Kidney (tissue), 14 donors: ENCODE data around the gene REC114. TPM values are rescaled to one million over a fixed set of nuclear protein-coding genes. Genes with fewer than 3 reads are reported as not detected.

Experiments used
- DNase-seq, 5 donors: peaks; one replicate each; pipeline ENCODE4 v3.0.0-alpha.2; 2013 to 2020
- FAIRE-seq: peaks from 2 replicates; lab custom pipeline; 2012; peaks lifted over from hg19 to GRCh38; lab: Jason Lieb, UNC
- H3K27ac ChIP-seq, 2 donors: one replicate each; pipeline ENCODE4 v1.7.0; 2013; ENCODE audit warnings: low read depth in 2 of 2, low read length in 2 of 2, inconsistent platforms in 1 of 2
- H3K27me3 ChIP-seq: one replicate; pipeline ENCODE4 v1.7.1; 2013; ENCODE audit warnings: low read length, inconsistent platforms; ENCODE audit not compliant: control insufficient read depth, insufficient read depth
- H3K36me3 ChIP-seq, 3 donors: one replicate each; pipeline versions ENCODE4 v1.7.0 to v1.7.1; 2013; ENCODE audit warnings: low read length in 3 of 3, control low read depth in 1 of 3, inconsistent platforms in 1 of 3; ENCODE audit not compliant: insufficient read depth in 3 of 3, control insufficient read depth in 2 of 3
- H3K4me1 ChIP-seq, 3 donors: one replicate each; pipeline versions ENCODE4 v1.7.0 to v1.7.1; 2013; ENCODE audit warnings: low read length in 3 of 3, inconsistent platforms in 1 of 3, low read depth in 1 of 3; ENCODE audit not compliant: control insufficient read depth in 2 of 3, insufficient read depth in 2 of 3
- H3K4me3 ChIP-seq, 3 donors: one replicate each; pipeline versions ENCODE4 v1.7.0 to v1.8.1; 2013; ENCODE audit warnings: low read length in 3 of 3, control low read depth in 1 of 3, inconsistent platforms in 1 of 3
- H3K9ac ChIP-seq, 3 donors: one replicate each; pipeline versions ENCODE4 v1.7.0 to v1.7.1; 2013; ENCODE audit warnings: low read length in 3 of 3, control low read depth in 1 of 3, inconsistent platforms in 1 of 3
- H3K9me3 ChIP-seq, 3 donors: one replicate each; pipeline versions ENCODE4 v1.7.0 to v1.7.1; 2013; ENCODE audit warnings: low read length in 3 of 3, control low read depth in 1 of 3, inconsistent platforms in 1 of 3; ENCODE audit not compliant: control insufficient read depth in 2 of 3, insufficient read depth in 1 of 3
- CTCF ChIP-seq: IDR thresholded peaks from 3 replicates; pipeline ENCODE4 v1.5.1; 2012; ENCODE audit warnings: mild to moderate bottlenecking, moderate library complexity, borderline replicate concordance; ENCODE audit not compliant: insufficient read depth; ENCODE audit errors: extremely low read depth
- intact Hi-C: fragments of 100-400 bp; cut with DNase I; formaldehyde crosslinking; loops from one replicate; pipeline ENCODE4 v1.11.1; 2022
- polyA plus RNA-seq: library from polyadenylated mRNA; stranded (reverse); fragments of 350-450 nt; fragmentation: Illumina TruSeq; extraction: RNeasy Lipid Tissue Mini Kit (QIAGEN cat#74804); gene quantifications from one replicate; pipeline ENCODE4 v1.2.3, GENCODE V29; 2014; ENCODE audit warnings: low read depth, low replicate concordance; ENCODE audit not compliant: insufficient read depth
- total RNA-seq: library from RNA; stranded (reverse); fragmentation: NEBNext Ultra II Directional; extraction: Animal tissue kit (Norgen Biotek cat#: 25700); gene quantifications from one replicate; pipeline ENCODE4 v1.2.1, GENCODE V29; 2021
- donor health status: control.
- donor health status: control.
- donor health status: control.
- donor health status: control.
- donor health status: control.
- donor health status: DM: yes; HTN: yes; CAD: no.
- donor health status: Normal renal cell carcinoma (clear cell type).

Gene REC114
- total and polyA plus RNA-seq, 2 donors from 2014 or later, result not detected

GRCh38 chr15:73568564-73569280 is 125.8 kb downstream of the REC114 start:
- Histone ChIP-seq H3K27me3 (no peaks in the 10 kb centered on the region), H3K36me3 (peaks cover 10 to 44% (median 15%) of the 10 kb centered on the region in 3 donors), H3K9me3 (no peaks in the 10 kb centered on the region), H3K4me1 (peaks cover 3 to 7% (median 7%) of the 10 kb centered on the region in 3 donors), H3K27ac (no peak overlapping the region), H3K9ac (no peak overlapping the region), H3K4me3 (no peak overlapping the region)
- FAIRE-seq (no peak), DNase-seq (peak in 4 of 5 donors; percentile 25 to 46 (median 33))
- TF ChIP-seq CTCF, result no peak
- intact Hi-C loops, result loop anchor here (10.0 kb wide), 1 partner anchor 66 kb away; the partner anchor contains the start of gene NPTN

GRCh38 chr15:73569361-73569760 is 126.4 kb downstream of the REC114 start:
- Histone ChIP-seq H3K9me3 (no peaks in the 10 kb centered on the region), H3K9ac (no peak overlapping the region), H3K27ac (no peak overlapping the region), H3K36me3 (peaks cover 10 to 44% (median 14%) of the 10 kb centered on the region in 3 donors), H3K4me1 (peaks cover 3 to 9% (median 7%) of the 10 kb centered on the region in 3 donors), H3K27me3 (no peaks in the 10 kb centered on the region), H3K4me3 (no peak overlapping the region)
- DNase-seq, result no peak
- TF ChIP-seq CTCF, result no peak
- intact Hi-C loops, result loop anchor here (10.0 kb wide), 1 partner anchor 65 kb away; the partner anchor contains the start of gene NPTN
- FAIRE-seq, result no peak

- Histone ChIP-seq H3K27ac (no peak overlapping the region), H3K9ac (no peak overlapping the region), H3K36me3 (peaks cover 10 to 45% (median 14%) of the 10 kb centered on the region in 3 donors), H3K4me3 (no peak overlapping the region), H3K27me3 (no peaks in the 10 kb centered on the region), H3K4me1 (peaks cover 3 to 9% (median 7%) of the 10 kb centered on the region in 3 donors), H3K9me3 (no peaks in the 10 kb centered on the region)
- DNase-seq (peak in 2 of 5 donors; percentile 17 to 29), FAIRE-seq (no peak)
- TF ChIP-seq CTCF, result no peak
- intact Hi-C loops, result no loop called here
These were observed 127.5 kb downstream of the REC114 start for GRCh38 chr15:73570355-73571032.
